ENCODE measurements around the gene ATP5F1D. TPM values are rescaled to one million over a fixed set of nuclear protein-coding genes. Genes with fewer than 3 reads are reported as not detected.
A peak's percentile ranks its signal among the peaks of the same experiment; 100 is the strongest.

The ATP5F1D gene
- total and polyA plus RNA-seq, 2 of the 13 experiments (the other 11 are each of a cell fraction or from before 2014, with no cell fraction given): 39.4 to 78.7 TPM

- TF ChIP-seq FOXA3 (CRISPR knock-in tag; IDR thresholded peaks at IDR 0.05): 0 out of 2 replicates have a peak, but pooled peaks have one; percentile 42
- TF ChIP-seq ZNF407 (CRISPR knock-in tag; IDR thresholded peaks at IDR 0.05; ENCODE audit: not compliant biosample characterization): no peak
- TF ChIP-seq TOE1 (CRISPR knock-in tag; IDR thresholded peaks at IDR 0.05): no peak
- no peak for TF ChIP-seq SIN3B (IDR thresholded peaks at IDR 0.05; ENCODE audit: low read length)
- TF ChIP-seq RXRA (CRISPR knock-in tag; IDR thresholded peaks at IDR 0.05): peak; percentile 99
- no peak for TF ChIP-seq ZNF251 (CRISPR knock-in tag; IDR thresholded peaks at IDR 0.05)
- no peak for TF ChIP-seq ZNF644 (CRISPR knock-in tag; IDR thresholded peaks at IDR 0.05; ENCODE audit: low read depth)
- no peak for TF ChIP-seq ATRX (CRISPR knock-in tag; IDR thresholded peaks at IDR 0.05; ENCODE audit: borderline replicate concordance)
- no peak for TF ChIP-seq ZNF777 (CRISPR knock-in tag; IDR thresholded peaks at IDR 0.05)
- TF ChIP-seq RBM39 (IDR thresholded peaks at IDR 0.05; ENCODE audit: low read depth, low read length, poor library complexity, severe bottlenecking): peak; percentile 0
- TF ChIP-seq MED1 (CRISPR knock-in tag; IDR thresholded peaks at IDR 0.05): peak; percentile 79
- TF ChIP-seq ZSCAN21 (CRISPR knock-in tag; IDR thresholded peaks at IDR 0.05; ENCODE audit: borderline replicate concordance): peak; percentile 49; the same call in 1 of the 2 replicates
- 0 out of 2 replicates have a peak, but pooled peaks have one; percentile 38 for TF ChIP-seq ZNF747 (CRISPR knock-in tag; IDR thresholded peaks at IDR 0.05; ENCODE audit: borderline replicate concordance)
- peak; percentile 46; the same call in 1 of the 2 replicates for TF ChIP-seq RAD21 (CRISPR knock-in tag; IDR thresholded peaks at IDR 0.05)
- TF ChIP-seq ZMYM3 (CRISPR knock-in tag; IDR thresholded peaks at IDR 0.05): peak; percentile 57
- peak; percentile 32; the same call in 1 of the 2 replicates for TF ChIP-seq CREM (IDR thresholded peaks at IDR 0.05)
- no peak for TF ChIP-seq CREM (CRISPR knock-in tag; IDR thresholded peaks at IDR 0.05)
- no peak for TF ChIP-seq NONO (IDR thresholded peaks at IDR 0.05)
- TF ChIP-seq NONO (CRISPR knock-in tag; conservative IDR thresholded peaks at IDR 0.05): peak; percentile 77
- peak; percentile 38 for TF ChIP-seq PHF8 (CRISPR knock-in tag; IDR thresholded peaks at IDR 0.05)
- TF ChIP-seq KDM1A (CRISPR knock-in tag; IDR thresholded peaks at IDR 0.05): no peak
- TF ChIP-seq NFE2L2 (IDR thresholded peaks at IDR 0.05; ENCODE audit: low read length): no peak
- no peak for TF ChIP-seq ZNF225 (CRISPR knock-in tag; IDR thresholded peaks at IDR 0.05)
- no peak for TF ChIP-seq ZNF160 (CRISPR knock-in tag; IDR thresholded peaks at IDR 0.05)
- TF ChIP-seq RARG (CRISPR knock-in tag; IDR thresholded peaks at IDR 0.05; ENCODE audit: low read depth): no peak
- TF ChIP-seq HMG20B (CRISPR knock-in tag; conservative IDR thresholded peaks at IDR 0.05): peak; percentile 61; the same call in 1 of the 2 replicates
Measured at GRCh38 chr19:1283207-1283916, 41.8 kb downstream of the ATP5F1D start (continued).

Data from HepG2 (cell line).